Keratinocyte (primary cell): Measurements from ENCODE around the gene NBEA.

Experiments
- EZH2 ChIP-seq: IDR thresholded peaks from one replicate; pipeline ENCODE4 v1.6.1; 2012; ENCODE audit warnings: inconsistent platforms, mild to moderate bottlenecking, low read length, moderate library complexity
- TF ChIP-seq, protein P1 (sequence below), 3 experiments: IDR thresholded peaks in 1 of 3; conservative IDR thresholded peaks in 1 of 3; optimal IDR thresholded peaks in 1 of 3; 2 replicates in 2 of 3; 3 replicates in 1 of 3; pipeline versions ENCODE3 to v1.5.1; 2011; ENCODE audit warnings: low read length in 3 of 3, mild to moderate bottlenecking in 3 of 3, moderate library complexity in 2 of 3, control low read depth in 1 of 3, inconsistent platforms in 1 of 3; ENCODE audit not compliant: insufficient read depth in 2 of 3; ENCODE audit errors: extremely low read depth in 1 of 3

DNA sequence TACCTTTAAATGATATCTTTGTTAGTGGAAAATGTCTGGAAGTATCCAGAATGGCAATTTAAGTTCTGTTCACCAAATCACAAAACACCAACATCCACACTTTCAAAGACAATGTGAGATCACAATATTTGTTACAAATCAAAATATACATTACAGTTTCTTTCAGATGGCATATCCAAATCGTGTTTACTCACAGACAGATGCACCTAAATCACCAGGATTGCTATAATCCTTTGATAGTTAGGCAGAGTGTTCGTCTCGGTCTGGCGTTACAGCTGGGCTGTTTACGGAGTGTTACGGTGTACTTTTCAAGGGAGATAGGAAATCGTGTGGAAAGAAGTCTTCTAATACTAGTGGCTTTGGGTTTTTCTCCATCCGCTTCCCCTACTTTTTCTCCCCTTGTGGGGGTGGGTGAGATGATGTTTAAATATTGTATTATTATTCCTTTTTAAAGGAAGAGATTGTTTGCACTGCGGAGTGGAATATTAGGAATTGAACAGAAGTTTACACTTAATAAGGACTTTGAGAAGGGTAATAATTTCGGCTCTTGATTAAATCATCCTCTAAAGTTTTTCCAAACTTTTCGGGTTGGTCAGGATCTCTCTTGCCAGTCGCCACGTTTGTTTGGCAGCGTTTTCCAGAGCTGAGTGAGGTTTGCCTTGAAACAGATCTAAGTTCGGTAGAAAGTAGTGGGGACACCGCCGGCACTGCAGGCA, 532.6 kb downstream of the NBEA start:
- TF ChIP-seq, protein P1, sequence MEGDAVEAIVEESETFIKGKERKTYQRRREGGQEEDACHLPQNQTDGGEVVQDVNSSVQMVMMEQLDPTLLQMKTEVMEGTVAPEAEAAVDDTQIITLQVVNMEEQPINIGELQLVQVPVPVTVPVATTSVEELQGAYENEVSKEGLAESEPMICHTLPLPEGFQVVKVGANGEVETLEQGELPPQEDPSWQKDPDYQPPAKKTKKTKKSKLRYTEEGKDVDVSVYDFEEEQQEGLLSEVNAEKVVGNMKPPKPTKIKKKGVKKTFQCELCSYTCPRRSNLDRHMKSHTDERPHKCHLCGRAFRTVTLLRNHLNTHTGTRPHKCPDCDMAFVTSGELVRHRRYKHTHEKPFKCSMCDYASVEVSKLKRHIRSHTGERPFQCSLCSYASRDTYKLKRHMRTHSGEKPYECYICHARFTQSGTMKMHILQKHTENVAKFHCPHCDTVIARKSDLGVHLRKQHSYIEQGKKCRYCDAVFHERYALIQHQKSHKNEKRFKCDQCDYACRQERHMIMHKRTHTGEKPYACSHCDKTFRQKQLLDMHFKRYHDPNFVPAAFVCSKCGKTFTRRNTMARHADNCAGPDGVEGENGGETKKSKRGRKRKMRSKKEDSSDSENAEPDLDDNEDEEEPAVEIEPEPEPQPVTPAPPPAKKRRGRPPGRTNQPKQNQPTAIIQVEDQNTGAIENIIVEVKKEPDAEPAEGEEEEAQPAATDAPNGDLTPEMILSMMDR (optimal IDR thresholded peaks at IDR 0.05 in 1 of 3, IDR thresholded peaks at IDR 0.05 in 1 of 3, conservative IDR thresholded peaks at IDR 0.05 in 1 of 3; ENCODE audit: extremely low read depth in 1 of 3, insufficient read depth in 2 of 3, low read length in 3 of 3) = no peak
- no peak for TF ChIP-seq EZH2
